Keratinocyte (primary cell): ENCODE measurements around the gene MFNG. TPM values are rescaled to one million over a fixed set of nuclear protein-coding genes. Genes with fewer than 3 reads are reported as not detected.

Experiments
- DNase-seq: peaks from one replicate; pipeline ENCODE4 v3.0.0-alpha.2; 2011; ENCODE audit warnings: low read depth, missing footprints, low spot score
- FAIRE-seq: peaks from 2 replicates; lab custom pipeline; 2011; peaks lifted over from hg19 to GRCh38; lab: Jason Lieb, UNC
- H2AFZ ChIP-seq: 2 replicates; pipeline ENCODE4 v1.6.0; 2012; ENCODE audit warnings: low read length, control low read depth, inconsistent platforms; ENCODE audit not compliant: control insufficient read depth
- H3K27ac ChIP-seq: 2 replicates; pipeline ENCODE4 v1.5.1; 2011; ENCODE audit warnings: low read length; ENCODE audit not compliant: control insufficient read depth, insufficient read depth
- H3K27me3 ChIP-seq: 3 replicates; pipeline ENCODE4 v1.6.0; 2011; ENCODE audit warnings: low read length; ENCODE audit not compliant: control insufficient read depth, insufficient read depth; ENCODE audit errors: extremely low read depth
- H3K36me3 ChIP-seq, 2 experiments: 2 replicates in 1 of 2; 3 replicates in 1 of 2; pipeline ENCODE4 v1.5.1; 2011; ENCODE audit warnings: low read length in 2 of 2, mild to moderate bottlenecking in 1 of 2; ENCODE audit not compliant: control insufficient read depth in 2 of 2, insufficient read depth in 2 of 2; ENCODE audit errors: extremely low read depth in 1 of 2
- H3K4me1 ChIP-seq: 3 replicates; pipeline ENCODE4 v1.5.1; 2011; ENCODE audit warnings: low read length; ENCODE audit not compliant: control insufficient read depth, insufficient read depth; ENCODE audit errors: extremely low read depth
- H3K4me2 ChIP-seq: 3 replicates; pipeline ENCODE4 v1.6.0; 2011; ENCODE audit warnings: low read depth, low read length; ENCODE audit not compliant: control insufficient read depth, insufficient read depth; ENCODE audit errors: extremely low read depth
- H3K4me3 ChIP-seq, 3 experiments: fragments of 200-600 bp in 1 of 3; sonication (generic) in 1 of 3; 2 replicates in 2 of 3; 3 replicates in 1 of 3; pipeline ENCODE4 v1.5.1; 2011 to 2016; ENCODE audit warnings: low read length in 3 of 3, mild to moderate bottlenecking in 3 of 3, control low read depth in 2 of 3, inconsistent platforms in 1 of 3, low read depth in 1 of 3, mixed read lengths in 1 of 3, mixed run types in 1 of 3, moderate library complexity in 1 of 3; ENCODE audit not compliant: control insufficient read depth in 2 of 3, insufficient read depth in 2 of 3; ENCODE audit errors: extremely low read depth in 1 of 3
- H3K79me2 ChIP-seq: 2 replicates; pipeline ENCODE4 v1.6.0; 2012; ENCODE audit warnings: low read length; ENCODE audit not compliant: control insufficient read depth, insufficient read depth
- H3K9ac ChIP-seq: 3 replicates; pipeline ENCODE4 v1.6.0; 2011; ENCODE audit warnings: low read length; ENCODE audit not compliant: control insufficient read depth, insufficient read depth; ENCODE audit errors: extremely low read depth
- H3K9me1 ChIP-seq: 3 replicates; pipeline ENCODE4 v1.6.0; 2011; ENCODE audit warnings: low read length; ENCODE audit not compliant: control insufficient read depth, insufficient read depth; ENCODE audit errors: extremely low read depth
- H3K9me3 ChIP-seq: 2 replicates; pipeline ENCODE4 v1.5.1; 2012; ENCODE audit warnings: low read depth, low read length; ENCODE audit not compliant: control insufficient read depth
- H4K20me1 ChIP-seq: 3 replicates; pipeline ENCODE4 v1.6.0; 2011; ENCODE audit warnings: low read length; ENCODE audit not compliant: control insufficient read depth, insufficient read depth; ENCODE audit errors: extremely low read depth
- EZH2 ChIP-seq: IDR thresholded peaks from one replicate; pipeline ENCODE4 v1.6.1; 2012; ENCODE audit warnings: inconsistent platforms, mild to moderate bottlenecking, low read length, moderate library complexity
- dilution Hi-C: fragments of 300-500 bp; cut with MboI; formaldehyde crosslinking; loops from one replicate; pipeline ENCODE4 v1.7.0; 2020; ENCODE audit warnings: low sequenced_read_pairs; ENCODE audit not compliant: extremely low pct_ligation_motif_present
- polyA plus RNA-seq, 5 experiments: library from polyadenylated mRNA; depleted of rRNA in 3 of 5; stranded (reverse) in 3 of 5; stranded (forward) in 1 of 5; unstranded in 1 of 5; fragments of >200 nt; gene quantifications; 1 replicate in 1 of 5; 2 replicates in 3 of 5; 3 replicates in 1 of 5; pipeline versions ENCODE4 v1.2.1 to v1.2.3, GENCODE V29; 2011 to 2012; ENCODE audit warnings: missing spikeins in 2 of 5, low read depth in 1 of 5, low replicate concordance in 1 of 5
- TF ChIP-seq, protein P1 (sequence below), 3 experiments: IDR thresholded peaks in 1 of 3; conservative IDR thresholded peaks in 1 of 3; optimal IDR thresholded peaks in 1 of 3; 2 replicates in 2 of 3; 3 replicates in 1 of 3; pipeline versions ENCODE3 to v1.5.1; 2011; ENCODE audit warnings: low read length in 3 of 3, mild to moderate bottlenecking in 3 of 3, moderate library complexity in 2 of 3, control low read depth in 1 of 3, inconsistent platforms in 1 of 3; ENCODE audit not compliant: insufficient read depth in 2 of 3; ENCODE audit errors: extremely low read depth in 1 of 3

Gene MFNG
- polyA plus RNA-seq, 1 donor (not counting 4 experiments of a cell fraction or from before 2014, with no cell fraction given), result 5.9 TPM

DNA sequence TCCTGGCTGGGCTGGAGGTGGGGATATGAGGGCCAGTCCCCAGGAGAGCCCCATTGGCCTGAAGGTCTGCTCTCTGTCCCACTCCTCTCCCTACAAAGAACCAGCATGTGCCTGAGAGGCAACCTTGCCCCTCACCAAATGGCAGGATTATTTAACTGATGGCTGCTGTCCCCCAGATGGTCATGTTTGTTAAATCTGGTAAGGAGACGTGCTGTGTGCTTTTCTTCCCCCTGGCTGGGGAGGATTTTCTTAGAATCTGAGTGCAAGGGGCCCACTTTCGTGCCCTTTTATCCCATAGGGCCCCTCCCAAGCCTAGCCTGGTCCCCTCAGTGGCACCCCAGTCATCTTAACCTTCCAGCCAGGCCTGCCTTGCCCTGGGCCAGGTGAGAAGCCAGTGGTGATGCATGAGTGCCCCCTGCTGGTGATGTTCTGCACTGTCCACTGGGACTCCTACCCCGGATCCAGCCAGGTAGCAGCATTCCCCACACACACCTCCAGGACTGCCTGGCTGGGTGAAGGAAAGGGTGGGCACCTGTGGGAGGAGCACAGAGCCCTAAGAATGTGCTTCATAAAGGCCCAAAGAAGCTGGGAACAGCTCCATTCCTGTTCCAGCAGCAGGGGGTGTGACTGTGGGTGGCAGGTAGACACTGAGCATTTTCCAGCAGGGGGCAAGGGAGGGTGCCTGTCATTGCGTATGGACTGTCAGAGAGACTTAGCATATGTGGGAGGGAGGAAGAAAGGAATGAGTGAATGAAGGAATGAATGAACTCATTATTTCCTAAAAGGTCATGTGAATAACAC is 28.9 kb downstream of the MFNG start:
- no peaks in the 10 kb centered on the region for H3K36me3 ChIP-seq
- no peak overlapping the region for H3K4me3 ChIP-seq
- no peaks in the 10 kb centered on the region for H3K9me3 ChIP-seq
- no peaks in the 10 kb centered on the region for H3K27me3 ChIP-seq
- no peaks in the 10 kb centered on the region for H4K20me1 ChIP-seq
- H3K4me2 ChIP-seq, result no peak overlapping the region
- peak; percentile 98 for FAIRE-seq
- no peak overlapping the region for H3K9ac ChIP-seq
- dilution Hi-C loops, result no loop called here
- H3K79me2 ChIP-seq, result no peaks in the 10 kb centered on the region
- no peaks in the 10 kb centered on the region for H3K9me1 ChIP-seq
- H3K27ac ChIP-seq, result no peak overlapping the region
- H3K4me1 ChIP-seq, result peaks cover 18% of the 10 kb centered on the region
- peak; percentile 57 for DNase-seq
- no peak for TF ChIP-seq EZH2
- TF ChIP-seq, protein P1, sequence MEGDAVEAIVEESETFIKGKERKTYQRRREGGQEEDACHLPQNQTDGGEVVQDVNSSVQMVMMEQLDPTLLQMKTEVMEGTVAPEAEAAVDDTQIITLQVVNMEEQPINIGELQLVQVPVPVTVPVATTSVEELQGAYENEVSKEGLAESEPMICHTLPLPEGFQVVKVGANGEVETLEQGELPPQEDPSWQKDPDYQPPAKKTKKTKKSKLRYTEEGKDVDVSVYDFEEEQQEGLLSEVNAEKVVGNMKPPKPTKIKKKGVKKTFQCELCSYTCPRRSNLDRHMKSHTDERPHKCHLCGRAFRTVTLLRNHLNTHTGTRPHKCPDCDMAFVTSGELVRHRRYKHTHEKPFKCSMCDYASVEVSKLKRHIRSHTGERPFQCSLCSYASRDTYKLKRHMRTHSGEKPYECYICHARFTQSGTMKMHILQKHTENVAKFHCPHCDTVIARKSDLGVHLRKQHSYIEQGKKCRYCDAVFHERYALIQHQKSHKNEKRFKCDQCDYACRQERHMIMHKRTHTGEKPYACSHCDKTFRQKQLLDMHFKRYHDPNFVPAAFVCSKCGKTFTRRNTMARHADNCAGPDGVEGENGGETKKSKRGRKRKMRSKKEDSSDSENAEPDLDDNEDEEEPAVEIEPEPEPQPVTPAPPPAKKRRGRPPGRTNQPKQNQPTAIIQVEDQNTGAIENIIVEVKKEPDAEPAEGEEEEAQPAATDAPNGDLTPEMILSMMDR (optimal IDR thresholded peaks at IDR 0.05 in 1 of 3, IDR thresholded peaks at IDR 0.05 in 1 of 3, conservative IDR thresholded peaks at IDR 0.05 in 1 of 3; ENCODE audit: extremely low read depth in 1 of 3, insufficient read depth in 2 of 3, low read length in 3 of 3), result peak; percentile 96 to 100 (median 98)
- no peak overlapping the region for H2AFZ ChIP-seq

DNA sequence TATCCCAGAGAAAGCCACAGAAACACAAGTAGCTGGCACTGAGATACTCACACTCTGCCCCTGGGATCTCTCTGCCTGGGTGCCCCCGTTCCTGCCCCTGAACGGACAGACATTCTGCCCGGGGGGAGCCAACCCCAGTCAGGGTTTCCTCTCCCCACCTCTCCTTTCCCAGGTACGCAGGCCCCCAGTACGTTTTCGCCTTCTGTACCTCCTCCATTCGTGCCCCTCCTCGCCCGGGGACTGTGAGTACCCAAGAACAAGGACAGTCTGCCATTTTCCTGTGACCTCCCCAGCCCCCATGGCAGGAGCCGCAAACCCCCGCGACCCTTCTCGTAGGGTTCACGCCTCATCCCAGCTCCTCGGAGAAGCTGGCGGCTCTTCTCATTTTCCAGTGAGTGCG is 29.8 kb downstream of the MFNG start:
- Histone ChIP-seq H3K4me3 (no peak overlapping the region), H4K20me1 (no peaks in the 10 kb centered on the region), H2AFZ (no peak overlapping the region), H3K9ac (no peak overlapping the region), H3K27me3 (no peaks in the 10 kb centered on the region), H3K4me2 (no peak overlapping the region), H3K36me3 (no peaks in the 10 kb centered on the region), H3K27ac (no peak overlapping the region), H3K9me3 (no peaks in the 10 kb centered on the region), H3K79me2 (no peaks in the 10 kb centered on the region), H3K9me1 (no peaks in the 10 kb centered on the region), H3K4me1 (peaks cover 18% of the 10 kb centered on the region)
- TF ChIP-seq EZH2, result no peak
- TF ChIP-seq, protein P1 (optimal IDR thresholded peaks at IDR 0.05 in 1 of 3, IDR thresholded peaks at IDR 0.05 in 1 of 3, conservative IDR thresholded peaks at IDR 0.05 in 1 of 3; ENCODE audit: extremely low read depth in 1 of 3, insufficient read depth in 2 of 3, low read length in 3 of 3), result no peak
- FAIRE-seq, result no peak
- DNase-seq, result no peak
- dilution Hi-C loops, result no loop called here
